Measurements from ENCODE around the gene FBXL4. TPM values are rescaled to one million over a fixed set of nuclear protein-coding genes. Genes with fewer than 3 reads are reported as not detected.

The FBXL4 gene
- total and polyA plus RNA-seq, 4 experiments from 2014 or later, result 4.4 to 22.9 (median 15.9) TPM

- Histone ChIP-seq H3K4me3 (ENCODE audit: low read length in 2 of 2) (no peak overlapping the region), H3K4me1 (ENCODE audit: insufficient read depth, low read length) (peaks cover 11% of the 10 kb centered on the region), H3K36me3 (ENCODE audit: insufficient read depth, low read length) (no peaks in the 10 kb centered on the region), H3K27me3 (ENCODE audit: insufficient read depth, low read length) (no peaks in the 10 kb centered on the region), H3K27ac (ENCODE audit: low read depth, low read length) (no peak overlapping the region), H3K9me3 (ENCODE audit: control insufficient read depth in 1 of 2, low read length in 2 of 2) (peaks cover 4 to 9% of the 10 kb centered on the region in 2 donors)
- DNase-seq, result no peak
- CTCF ChIA-PET (ENCODE audit: partially characterized antibody), result interaction anchor here (0.8 kb wide), 1 partner anchor 16 kb away, joined by 8 read pairs; no protein-coding TSS in a partner anchor
- H3K4me1 Mint-ChIP-seq, result peaks cover 32 to 57% (median 50%) of the 10 kb centered on the region in 4 donors
- peaks cover 46 to 68% of the 10 kb centered on the region in 2 donors for H3K36me3 Mint-ChIP-seq
- peak overlapping the region in 1 of 8 donors; percentile 39 for H3K4me3 Mint-ChIP-seq
- intact Hi-C loops (cut with micrococcal nuclease), result no loop called here
- POLR2A ChIA-PET (ENCODE audit: partially characterized antibody), result no interaction called here
- H3K9me3 Mint-ChIP-seq, result peaks cover 5 to 29% (median 18%) of the 10 kb centered on the region in 8 donors
- peak overlapping the region in 2 of 7 donors; percentile 36 to 51 for H3K27ac Mint-ChIP-seq
- H3K27me3 Mint-ChIP-seq, result no peaks in the 10 kb centered on the region
Observed at GRCh38 chr6:98937351-98937750, 10.4 kb downstream of the FBXL4 start.

GRCh38 chr6:98932381-98932780 is 15.4 kb downstream of the FBXL4 start:
- peak overlapping the region in 1 of 8 donors; percentile 30 for H3K4me3 Mint-ChIP-seq
- intact Hi-C loops (cut with micrococcal nuclease), result no loop called here
- H3K9me3 Mint-ChIP-seq, result peaks cover 0 to 1% (median 0%) of the 10 kb centered on the region in 8 donors
- DNase-seq, result no peak
- H3K27ac ChIP-seq (ENCODE audit: low read depth, low read length), result no peak overlapping the region
- peaks cover 31 to 63% (median 44%) of the 10 kb centered on the region in 4 donors for H3K4me1 Mint-ChIP-seq
- H3K36me3 Mint-ChIP-seq, result peaks cover 27 to 55% of the 10 kb centered on the region in 2 donors
- no peaks in the 10 kb centered on the region for H3K9me3 ChIP-seq (ENCODE audit: control insufficient read depth in 1 of 2, low read length in 2 of 2)
- H3K4me3 ChIP-seq (ENCODE audit: low read length in 2 of 2), result no peak overlapping the region
- no peak overlapping the region for H3K27ac Mint-ChIP-seq
- POLR2A ChIA-PET (ENCODE audit: partially characterized antibody), result no interaction called here
- H3K36me3 ChIP-seq (ENCODE audit: insufficient read depth, low read length), result no peaks in the 10 kb centered on the region
- peaks cover under 1% of the 10 kb centered on the region for H3K4me1 ChIP-seq (ENCODE audit: insufficient read depth, low read length)
- H3K27me3 Mint-ChIP-seq, result no peaks in the 10 kb centered on the region
- H3K27me3 ChIP-seq (ENCODE audit: insufficient read depth, low read length), result no peaks in the 10 kb centered on the region
- CTCF ChIA-PET (ENCODE audit: partially characterized antibody), result no interaction called here

- intact Hi-C loops (cut with micrococcal nuclease), result no loop called here
- Mint-ChIP-seq H3K27ac (no peak overlapping the region), H3K4me1 (peaks cover 31 to 62% (median 42%) of the 10 kb centered on the region in 4 donors), H3K36me3 (peaks cover 30 to 58% of the 10 kb centered on the region in 2 donors), H3K9me3 (no peaks in the 10 kb centered on the region), H3K4me3 (no peak overlapping the region), H3K27me3 (no peaks in the 10 kb centered on the region)
- CTCF ChIA-PET (ENCODE audit: partially characterized antibody), result no interaction called here
- no peak overlapping the region for H3K4me3 ChIP-seq (ENCODE audit: low read length in 2 of 2)
- no peak overlapping the region for H3K27ac ChIP-seq (ENCODE audit: low read depth, low read length)
- H3K9me3 ChIP-seq (ENCODE audit: control insufficient read depth in 1 of 2, low read length in 2 of 2), result no peaks in the 10 kb centered on the region
- H3K27me3 ChIP-seq (ENCODE audit: insufficient read depth, low read length), result no peaks in the 10 kb centered on the region
- H3K36me3 ChIP-seq (ENCODE audit: insufficient read depth, low read length), result peaks cover 2% of the 10 kb centered on the region
- no peaks in the 10 kb centered on the region for H3K4me1 ChIP-seq (ENCODE audit: insufficient read depth, low read length)
- DNase-seq, result no peak
- POLR2A ChIA-PET (ENCODE audit: partially characterized antibody), result no interaction called here
Observed at GRCh38 chr6:98931696-98932095, 16.1 kb downstream of the FBXL4 start.

GRCh38 chr6:98929498-98930060 is 18.2 kb downstream of the FBXL4 start:
- Histone ChIP-seq H3K4me1 (ENCODE audit: insufficient read depth, low read length) (no peaks in the 10 kb centered on the region), H3K9me3 (ENCODE audit: control insufficient read depth in 1 of 2, low read length in 2 of 2) (no peaks in the 10 kb centered on the region), H3K4me3 (ENCODE audit: low read length in 2 of 2) (no peak overlapping the region), H3K36me3 (ENCODE audit: insufficient read depth, low read length) (peaks cover 12% of the 10 kb centered on the region), H3K27me3 (ENCODE audit: insufficient read depth, low read length) (no peaks in the 10 kb centered on the region), H3K27ac (ENCODE audit: low read depth, low read length) (no peak overlapping the region)
- peak overlapping the region in 3 of 8 donors; percentile 4 to 48 (median 7) for H3K4me3 Mint-ChIP-seq
- no peaks in the 10 kb centered on the region for H3K27me3 Mint-ChIP-seq
- peaks cover 22 to 52% (median 32%) of the 10 kb centered on the region in 4 donors for H3K4me1 Mint-ChIP-seq
- no peak for DNase-seq
- peaks cover 42 to 66% of the 10 kb centered on the region in 2 donors for H3K36me3 Mint-ChIP-seq
- CTCF ChIA-PET (ENCODE audit: partially characterized antibody), result no interaction called here
- H3K9me3 Mint-ChIP-seq, result no peaks in the 10 kb centered on the region
- intact Hi-C loops (cut with micrococcal nuclease), result no loop called here
- H3K27ac Mint-ChIP-seq, result no peak overlapping the region
- POLR2A ChIA-PET (ENCODE audit: partially characterized antibody), result no interaction called here

GRCh38 chr6:98928688-98929087 is 19.1 kb downstream of the FBXL4 start:
- Mint-ChIP-seq H3K27ac (no peak overlapping the region), H3K27me3 (no peaks in the 10 kb centered on the region), H3K9me3 (no peaks in the 10 kb centered on the region), H3K4me1 (peaks cover 18 to 43% (median 28%) of the 10 kb centered on the region in 4 donors), H3K36me3 (peaks cover 38 to 57% of the 10 kb centered on the region in 2 donors), H3K4me3 (no peak overlapping the region)
- Histone ChIP-seq H3K36me3 (ENCODE audit: insufficient read depth, low read length) (peaks cover 12% of the 10 kb centered on the region), H3K4me3 (ENCODE audit: low read length in 2 of 2) (no peak overlapping the region), H3K9me3 (ENCODE audit: control insufficient read depth in 1 of 2, low read length in 2 of 2) (no peaks in the 10 kb centered on the region), H3K27me3 (ENCODE audit: insufficient read depth, low read length) (no peaks in the 10 kb centered on the region), H3K4me1 (ENCODE audit: insufficient read depth, low read length) (no peaks in the 10 kb centered on the region), H3K27ac (ENCODE audit: low read depth, low read length) (no peak overlapping the region)
- intact Hi-C loops (cut with micrococcal nuclease), result no loop called here
- no peak for DNase-seq
- ChIA-PET CTCF (ENCODE audit: partially characterized antibody) (no interaction called here), POLR2A (ENCODE audit: partially characterized antibody) (no interaction called here)

- Histone ChIP-seq H3K27ac (ENCODE audit: low read depth, low read length) (no peak overlapping the region), H3K36me3 (ENCODE audit: insufficient read depth, low read length) (peaks cover 12% of the 10 kb centered on the region), H3K9me3 (ENCODE audit: control insufficient read depth in 1 of 2, low read length in 2 of 2) (no peaks in the 10 kb centered on the region), H3K27me3 (ENCODE audit: insufficient read depth, low read length) (no peaks in the 10 kb centered on the region), H3K4me3 (ENCODE audit: low read length in 2 of 2) (no peak overlapping the region), H3K4me1 (ENCODE audit: insufficient read depth, low read length) (no peaks in the 10 kb centered on the region)
- Mint-ChIP-seq H3K36me3 (peaks cover 36 to 58% of the 10 kb centered on the region in 2 donors), H3K27me3 (no peaks in the 10 kb centered on the region), H3K27ac (no peak overlapping the region), H3K4me3 (no peak overlapping the region), H3K4me1 (peaks cover 15 to 35% (median 24%) of the 10 kb centered on the region in 4 donors), H3K9me3 (no peaks in the 10 kb centered on the region)
- intact Hi-C loops (cut with micrococcal nuclease), result no loop called here
- DNase-seq, result no peak
- ChIA-PET CTCF (ENCODE audit: partially characterized antibody) (no interaction called here), POLR2A (ENCODE audit: partially characterized antibody) (no interaction called here)
Observed at GRCh38 chr6:98927534-98927933, 20.2 kb downstream of the FBXL4 start.

GRCh38 chr6:98925831-98926230 is 21.9 kb downstream of the FBXL4 start:
- ChIA-PET CTCF (ENCODE audit: partially characterized antibody) (no interaction called here), POLR2A (ENCODE audit: partially characterized antibody) (no interaction called here)
- H3K4me1 ChIP-seq (ENCODE audit: insufficient read depth, low read length), result no peaks in the 10 kb centered on the region
- H3K36me3 Mint-ChIP-seq, result peaks cover 43 to 54% of the 10 kb centered on the region in 2 donors
- no peak overlapping the region for H3K4me3 Mint-ChIP-seq
- H3K9me3 Mint-ChIP-seq, result no peaks in the 10 kb centered on the region
- peaks cover 12% of the 10 kb centered on the region for H3K36me3 ChIP-seq (ENCODE audit: insufficient read depth, low read length)
- no peaks in the 10 kb centered on the region for H3K9me3 ChIP-seq (ENCODE audit: control insufficient read depth in 1 of 2, low read length in 2 of 2)
- H3K4me1 Mint-ChIP-seq, result peaks cover 17 to 35% (median 21%) of the 10 kb centered on the region in 4 donors
- H3K27me3 ChIP-seq (ENCODE audit: insufficient read depth, low read length), result no peaks in the 10 kb centered on the region
- no peak overlapping the region for H3K27ac ChIP-seq (ENCODE audit: low read depth, low read length)
- H3K27ac Mint-ChIP-seq, result no peak overlapping the region
- H3K27me3 Mint-ChIP-seq, result no peaks in the 10 kb centered on the region
- intact Hi-C loops (cut with micrococcal nuclease), result no loop called here
- no peak for DNase-seq
- no peak overlapping the region for H3K4me3 ChIP-seq (ENCODE audit: low read length in 2 of 2)
